ENCODE data around the gene PCP4L1.

The PCP4L1 gene

DNA sequence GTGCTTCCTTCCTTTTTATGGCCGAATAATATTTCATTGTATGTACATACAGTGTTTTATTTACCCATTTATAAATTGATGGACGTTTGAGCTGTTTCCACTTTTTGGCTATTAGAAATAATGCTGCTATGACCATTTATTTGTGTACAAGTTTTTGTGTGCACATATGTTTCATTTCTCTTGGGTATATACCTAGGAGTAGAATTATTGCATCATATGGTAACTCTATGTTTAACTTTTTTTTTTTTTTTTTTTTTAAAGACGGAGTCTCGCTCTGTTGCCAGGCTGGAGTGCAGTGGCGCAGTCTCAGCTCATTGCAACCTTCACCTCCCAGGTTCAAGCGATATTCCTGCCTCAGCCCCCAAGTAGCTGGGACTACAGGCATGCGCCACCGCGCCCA, 74.6 kb downstream of the PCP4L1 start:
- Histone ChIP-seq H3K4me1 (ENCODE audit: control insufficient read depth in 1 of 2, insufficient read depth in 2 of 2, low read length in 2 of 2) (no peaks in the 10 kb centered on the region), H3K9me3 (ENCODE audit: control insufficient read depth in 1 of 2, low read length in 2 of 2) (no peaks in the 10 kb centered on the region), H3K36me3 (ENCODE audit: control insufficient read depth in 1 of 2, insufficient read depth in 2 of 2, low read length in 2 of 2) (peaks cover 36 to 70% of the 10 kb centered on the region in 2 donors), H3K4me3 (ENCODE audit: low read depth in 1 of 2, low read length in 2 of 2) (no peak overlapping the region), H3K27me3 (ENCODE audit: low read depth, low read length) (no peaks in the 10 kb centered on the region), H3K27ac (ENCODE audit: low read length) (no peak overlapping the region)
